Esophagus (tissue), 2 donors: ENCODE measurements around the gene NUP153. TPM values are rescaled to one million over a fixed set of nuclear protein-coding genes. Genes with fewer than 3 reads are reported as not detected.

Experiments used
- H3K27ac ChIP-seq, 2 donors: one replicate each; pipeline ENCODE4 v1.5.1; 2013; ENCODE audit warnings: low read depth in 2 of 2, mild to moderate bottlenecking in 2 of 2, inconsistent platforms in 1 of 2, low read length in 1 of 2, moderate library complexity in 1 of 2
- H3K27me3 ChIP-seq, 2 donors: one replicate each; pipeline ENCODE4 v1.6.1; 2013; ENCODE audit warnings: low read length in 2 of 2, control low read depth in 1 of 2, mild to moderate bottlenecking in 1 of 2; ENCODE audit not compliant: insufficient read depth in 2 of 2, control insufficient read depth in 1 of 2
- H3K36me3 ChIP-seq, 2 donors: one replicate each; pipeline ENCODE4 v1.6.1; 2013; ENCODE audit warnings: low read length in 1 of 2; ENCODE audit not compliant: control insufficient read depth in 2 of 2, insufficient read depth in 2 of 2
- H3K4me1 ChIP-seq, 2 donors: one replicate each; pipeline ENCODE4 v1.6.1; 2013; ENCODE audit warnings: low read length in 1 of 2; ENCODE audit not compliant: control insufficient read depth in 2 of 2, insufficient read depth in 2 of 2
- H3K4me3 ChIP-seq, 2 donors: one replicate each; pipeline ENCODE4 v1.5.1; 2013; ENCODE audit warnings: low read length in 2 of 2, mild to moderate bottlenecking in 2 of 2, low read depth in 1 of 2, moderate library complexity in 1 of 2
- H3K9me3 ChIP-seq, 2 donors: one replicate each; pipeline ENCODE4 v1.6.1; 2013; ENCODE audit warnings: mild to moderate bottlenecking in 2 of 2, low read depth in 1 of 2, low read length in 1 of 2, moderate library complexity in 1 of 2; ENCODE audit not compliant: control insufficient read depth in 2 of 2, insufficient read depth in 1 of 2
- WGBS, 2 donors: extraction: QIAGEN DNeasy Blood & Tissue Kit; methylation state at CpG; one replicate each; pipeline ENCODE4 v1.1.7; 2013; 5-methylcytosine and 5-hydroxymethylcytosine counted together
- polyA plus RNA-seq, 2 donors: library from polyadenylated mRNA; stranded (reverse); fragments of 200-250 nt; gene quantifications; one replicate each; pipeline ENCODE4 v1.2.3, GENCODE V29; 2013
- donor health status: healthy with polysubstance abuse.
- donor health status: Bipolar disorder and iron deficiency.

The NUP153 gene
- polyA plus RNA-seq, 2 donors = 5.0 to 12.7 TPM

GRCh38 chr6:17703256-17703694 lies 3.5 kb downstream of the NUP153 start:
- Histone ChIP-seq H3K4me3 (no peak overlapping the region), H3K9me3 (no peaks in the 10 kb centered on the region), H3K4me1 (no peaks in the 10 kb centered on the region), H3K27me3 (no peaks in the 10 kb centered on the region), H3K36me3 (no peaks in the 10 kb centered on the region), H3K27ac (peak overlapping the region in 1 of 2 donors; percentile 44)
- WGBS, 2 donors = 10 to 13% methylated on average over 1 of the region's 1 CpG

DNA sequence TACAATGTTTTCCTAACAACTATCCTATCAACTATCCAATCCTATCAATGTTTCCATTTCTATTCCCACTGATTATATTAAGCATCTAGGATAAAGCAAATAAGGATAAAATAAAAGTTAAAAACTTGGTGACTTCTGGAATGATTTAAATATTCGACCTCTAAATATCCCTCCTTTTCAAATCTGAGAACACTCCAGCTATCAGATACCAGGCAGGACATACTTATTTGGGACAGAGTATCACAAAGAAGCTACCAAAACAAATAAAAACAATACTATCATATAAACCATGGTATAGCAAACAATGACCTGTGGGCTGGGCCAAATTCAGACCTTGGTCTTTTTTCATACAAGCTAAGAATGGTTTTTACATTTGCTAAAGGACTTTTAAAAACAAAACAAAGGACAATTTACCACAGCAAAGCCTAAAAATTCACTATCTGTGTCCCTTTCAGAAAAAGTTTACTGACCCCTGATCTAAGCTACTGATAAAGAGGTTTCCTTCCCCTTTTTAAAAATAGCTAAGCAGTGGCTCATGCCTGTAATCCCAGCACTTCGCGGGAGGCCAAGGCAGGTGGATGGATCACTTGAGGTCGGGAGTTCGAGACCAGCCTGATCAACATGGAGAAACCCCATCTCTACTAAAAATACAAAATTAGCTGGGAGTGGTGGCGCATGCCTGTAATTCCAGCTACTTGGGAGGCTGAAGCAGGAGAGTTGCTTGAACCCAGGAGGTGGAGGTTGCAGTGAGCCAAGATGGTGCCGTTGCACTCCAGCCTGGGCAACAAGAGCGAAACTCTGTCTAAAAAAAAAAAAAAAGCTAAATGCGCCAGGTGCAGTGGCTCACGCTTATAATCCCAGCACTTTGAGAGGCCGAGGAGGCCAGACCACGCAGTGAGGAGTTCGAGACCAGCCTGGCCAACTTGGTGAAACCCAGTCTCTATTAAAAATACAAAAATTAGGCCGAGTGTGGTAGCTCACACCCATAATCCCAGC lies 6.0 kb downstream of the NUP153 start:
- H3K27me3 ChIP-seq = no peaks in the 10 kb centered on the region
- H3K27ac ChIP-seq = no peak overlapping the region
- peaks cover 0 to 2% of the 10 kb centered on the region in 2 donors for H3K36me3 ChIP-seq
- H3K9me3 ChIP-seq = no peaks in the 10 kb centered on the region
- no peak overlapping the region for H3K4me3 ChIP-seq
- H3K4me1 ChIP-seq = no peaks in the 10 kb centered on the region
- WGBS, 2 donors = 88 to 89% methylated on average over 14 of the region's 14 CpGs

DNA sequence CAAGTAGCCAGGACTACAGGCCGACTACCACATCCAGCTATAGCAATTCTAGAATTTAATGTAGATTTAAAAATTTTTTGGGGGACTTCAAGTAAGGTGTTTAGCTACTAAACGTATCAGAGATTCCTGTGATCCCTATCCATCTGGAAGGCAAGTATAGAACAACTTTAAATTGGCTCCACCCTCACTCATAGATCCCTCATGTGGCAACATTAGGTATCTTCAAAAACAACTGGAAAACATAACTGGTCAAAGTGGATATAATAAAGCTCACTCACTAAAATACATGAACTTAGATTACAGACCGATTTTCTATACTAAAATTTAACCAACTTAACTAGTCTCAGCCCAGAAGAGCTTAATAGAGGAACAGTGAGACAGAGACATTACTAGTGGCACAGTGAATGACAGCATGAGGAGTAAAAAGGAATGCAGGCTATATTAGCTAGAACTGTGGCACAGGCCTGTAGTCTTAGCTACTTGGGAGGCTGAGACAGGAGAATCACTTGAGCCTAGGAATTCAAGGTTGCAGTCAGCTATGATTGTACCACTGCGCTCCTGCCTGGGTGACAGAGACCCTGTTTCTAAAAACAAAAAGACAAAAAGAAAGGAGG lies 14.7 kb downstream of the NUP153 start:
- no peaks in the 10 kb centered on the region for H3K27me3 ChIP-seq
- no peak overlapping the region for H3K4me3 ChIP-seq
- no peak overlapping the region for H3K27ac ChIP-seq
- 92 to 93% methylated on average over 4 of the region's 4 CpGs for WGBS, 2 donors
- H3K36me3 ChIP-seq = peaks cover 0 to 2% of the 10 kb centered on the region in 2 donors
- H3K4me1 ChIP-seq = no peaks in the 10 kb centered on the region
- H3K9me3 ChIP-seq = no peaks in the 10 kb centered on the region

DNA sequence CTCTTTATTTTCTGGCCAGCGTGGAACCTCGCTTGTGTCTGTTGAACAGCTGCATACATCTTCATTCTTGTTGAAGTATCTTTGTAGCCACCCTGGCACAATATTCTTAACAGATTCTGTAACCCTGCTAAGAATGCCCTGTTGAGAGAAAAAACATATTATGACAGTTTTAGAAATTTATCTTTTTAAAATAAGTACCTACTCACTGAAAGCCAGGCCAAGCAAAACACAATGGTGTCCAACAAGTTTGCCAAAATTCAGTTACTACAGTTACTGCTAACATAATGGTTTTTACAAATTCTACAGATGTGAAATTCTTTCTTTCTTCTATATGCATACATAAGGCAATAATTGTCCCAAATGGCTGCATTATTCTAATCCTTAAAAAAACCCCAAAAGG lies 18.2 kb downstream of the NUP153 start:
- no peak overlapping the region for H3K27ac ChIP-seq
- H3K4me1 ChIP-seq = no peaks in the 10 kb centered on the region
- H3K9me3 ChIP-seq = no peaks in the 10 kb centered on the region
- no peak overlapping the region for H3K4me3 ChIP-seq
- H3K36me3 ChIP-seq = no peaks in the 10 kb centered on the region
- WGBS, 2 donors = 86% methylated on average over 2 of the region's 2 CpGs
- H3K27me3 ChIP-seq = no peaks in the 10 kb centered on the region

- Histone ChIP-seq H3K4me3 (no peak overlapping the region), H3K36me3 (no peaks in the 10 kb centered on the region), H3K9me3 (no peaks in the 10 kb centered on the region), H3K27ac (no peak overlapping the region), H3K4me1 (no peaks in the 10 kb centered on the region), H3K27me3 (no peaks in the 10 kb centered on the region)
- WGBS, 2 donors = 70 to 73% methylated on average over 1 of the region's 1 CpG
Observed at GRCh38 chr6:17687136-17687535, 19.6 kb downstream of the NUP153 start.

GRCh38 chr6:17684134-17684533 lies 22.6 kb downstream of the NUP153 start:
- Histone ChIP-seq H3K36me3 (no peaks in the 10 kb centered on the region), H3K9me3 (no peaks in the 10 kb centered on the region), H3K4me1 (no peaks in the 10 kb centered on the region), H3K27ac (no peak overlapping the region), H3K4me3 (no peak overlapping the region), H3K27me3 (no peaks in the 10 kb centered on the region)
- WGBS, 2 donors = 99 to 100% methylated on average over 1 of the region's 1 CpG

DNA sequence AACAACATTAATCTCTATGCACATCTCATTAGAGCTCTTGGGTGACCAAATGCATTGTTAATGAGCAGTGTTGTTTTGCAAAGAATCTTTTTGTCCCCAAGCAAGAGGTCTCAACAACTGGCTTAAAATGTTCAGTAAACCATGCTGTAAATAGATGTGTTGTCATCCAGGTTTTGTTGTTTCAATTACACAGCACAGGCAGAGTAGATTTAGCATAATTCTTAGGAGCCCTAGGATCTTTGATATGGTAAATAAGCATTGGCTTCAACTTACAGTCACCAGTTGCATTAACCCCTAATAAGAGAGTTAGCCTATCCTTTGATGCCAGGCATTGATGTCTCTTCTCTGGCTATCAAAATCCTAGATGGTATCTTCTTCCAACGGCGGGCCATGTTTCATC lies 23.3 kb downstream of the NUP153 start:
- Histone ChIP-seq H3K4me3 (no peak overlapping the region), H3K27me3 (no peaks in the 10 kb centered on the region), H3K36me3 (no peaks in the 10 kb centered on the region), H3K4me1 (no peaks in the 10 kb centered on the region), H3K9me3 (no peaks in the 10 kb centered on the region), H3K27ac (no peak overlapping the region)
- WGBS, 2 donors = 95 to 96% methylated on average over 2 of the region's 2 CpGs

DNA sequence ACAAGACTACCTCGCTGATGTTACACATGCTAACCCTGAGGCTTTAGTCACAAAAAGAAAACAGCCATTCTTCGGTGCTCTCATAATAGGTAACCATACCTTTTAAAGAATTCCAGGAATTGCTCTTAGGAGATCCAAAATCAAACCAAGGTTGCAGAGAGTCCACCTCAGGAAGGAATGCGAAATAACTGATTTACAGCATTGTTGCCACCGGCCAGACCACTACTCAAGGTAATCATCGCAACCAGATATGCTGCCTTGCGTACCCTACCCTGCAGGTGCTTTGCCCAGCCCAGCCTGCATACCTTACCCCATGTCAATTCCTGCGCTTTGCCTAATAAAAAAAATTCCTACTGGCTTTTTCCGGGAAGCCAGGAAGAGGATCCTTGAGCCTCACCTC lies 27.0 kb downstream of the NUP153 start:
- Histone ChIP-seq H3K4me1 (no peaks in the 10 kb centered on the region), H3K36me3 (peaks cover 0 to 3% of the 10 kb centered on the region in 2 donors), H3K9me3 (no peaks in the 10 kb centered on the region), H3K27ac (no peak overlapping the region), H3K27me3 (no peaks in the 10 kb centered on the region), H3K4me3 (no peak overlapping the region)
- 87 to 88% methylated on average over 8 of the region's 8 CpGs for WGBS, 2 donors

- no peak overlapping the region for H3K4me3 ChIP-seq
- H3K4me1 ChIP-seq = no peaks in the 10 kb centered on the region
- H3K9me3 ChIP-seq = no peaks in the 10 kb centered on the region
- H3K27ac ChIP-seq = no peak overlapping the region
- H3K27me3 ChIP-seq = no peaks in the 10 kb centered on the region
- whole genome bisulfite sequencing, 2 donors = 89 to 92% methylated on average over 5 of the region's 5 CpGs
- H3K36me3 ChIP-seq = peaks cover 0 to 6% of the 10 kb centered on the region in 2 donors
Observed at GRCh38 chr6:17677602-17678001, 29.1 kb downstream of the NUP153 start.
